PC-9 (cell line): ENCODE measurements around the gene VAC14. TPM values are rescaled to one million over a fixed set of nuclear protein-coding genes. Genes with fewer than 3 reads are reported as not detected.

ENCODE experiments used
- BruUV-seq: library from RNA; stranded (reverse); fragments of 400-500 nt; replicated peaks from 2 replicates; lab custom pipeline; 2021; lab: Mats Ljungman, UMichigan
- CTCF ChIA-PET: fragments of 300-600 bp; sonication (Branson Sonifier 250); formaldehyde crosslinking; loops from one replicate; lab custom pipeline; 2022; ENCODE audit warnings: antibody characterized with exemption; lab: Charles Lee
- POLR2A ChIA-PET: fragments of 300-600 bp; sonication (Branson Sonifier 250); formaldehyde crosslinking; loops from one replicate; lab custom pipeline; 2022; ENCODE audit warnings: antibody characterized with exemption; ENCODE audit not compliant: unreplicated experiment; lab: Charles Lee
- DNase-seq, 2 experiments: peaks; one replicate each; pipeline versions ENCODE4 v3.0.0 to v3.0.0-alpha.2; 2015 to 2022; ENCODE audit warnings: mixed read lengths in 1 of 2
- H2AFZ ChIP-seq: fragments of 200-600 bp; sonication (generic); 2 replicates; pipeline ENCODE4 v1.8.1; 2017; ENCODE audit warnings: antibody characterized with exemption
- H3F3A ChIP-seq: fragments of 200-600 bp; sonication (generic); 2 replicates; pipeline ENCODE4 v1.8.1; 2017; ENCODE audit warnings: antibody characterized with exemption, mild to moderate bottlenecking, low read depth; ENCODE audit not compliant: insufficient read depth
- H3K27ac ChIP-seq: fragments of 200-600 bp; sonication (generic); 2 replicates; pipeline ENCODE4 v1.6.1; 2016; ENCODE audit warnings: mixed run types
- H3K27me3 ChIP-seq: fragments of 200-600 bp; sonication (generic); 2 replicates; pipeline ENCODE4 v1.6.1; 2016; ENCODE audit warnings: low read depth, mixed run types; ENCODE audit not compliant: insufficient read depth
- H3K36me3 ChIP-seq: fragments of 200-600 bp; sonication (generic); 2 replicates; pipeline ENCODE4 v1.6.1; 2016; ENCODE audit warnings: low read depth, mixed run types
- H3K4me1 ChIP-seq: fragments of 200-600 bp; sonication (generic); replicated peaks from 2 replicates; pipeline ENCODE4 v1.6.1; 2016; ENCODE audit warnings: mixed run types; ENCODE audit not compliant: insufficient read depth
- H3K4me2 ChIP-seq: fragments of 200-600 bp; sonication (generic); 2 replicates; pipeline ENCODE4 v1.6.1; 2017; ENCODE audit warnings: mixed run types
- H3K4me3 ChIP-seq: fragments of 200-600 bp; sonication (generic); 2 replicates; pipeline ENCODE4 v1.6.1; 2016; ENCODE audit warnings: mixed run types
- H3K79me2 ChIP-seq: fragments of 200-600 bp; sonication (generic); 2 replicates; pipeline ENCODE4 v1.6.1; 2017; ENCODE audit warnings: low read depth, mixed run types
- H3K9me2 ChIP-seq: fragments of 200-600 bp; sonication (generic); 2 replicates; pipeline ENCODE4 v1.8.1; 2017; ENCODE audit warnings: mild to moderate bottlenecking; ENCODE audit not compliant: insufficient read depth
- H3K9me3 ChIP-seq: fragments of 200-600 bp; sonication (generic); 2 replicates; pipeline ENCODE4 v1.8.1; 2016; ENCODE audit warnings: low read depth; ENCODE audit not compliant: insufficient read depth
- H4K20me1 ChIP-seq: fragments of 200-600 bp; sonication (generic); 2 replicates; pipeline ENCODE4 v1.8.1; 2017; ENCODE audit not compliant: insufficient read depth
- EZH2 ChIP-seq: fragments of 200-600 bp; sonication (generic); IDR thresholded peaks from 2 replicates; pipeline ENCODE4 v1.8.0; 2017; ENCODE audit warnings: antibody characterized with exemption, low read depth
- intact Hi-C: fragments of 100-400 bp; cut with micrococcal nuclease; formaldehyde crosslinking; loops from one replicate; pipeline ENCODE4 v1.10.0; 2022; ENCODE audit not compliant: unreplicated experiment
- total RNA-seq: library from RNA; stranded (reverse); gene quantifications from 2 replicates; pipeline ENCODE4 v1.2.3, GENCODE V29; 2021
- TF ChIP-seq, protein P1 (sequence below): fragments of 200-600 bp; sonication (generic); conservative IDR thresholded peaks from 2 replicates; pipeline ENCODE4 v1.6.1; 2017; ENCODE audit warnings: mixed run types, antibody characterized with exemption, mild to moderate bottlenecking, moderate library complexity

The VAC14 gene
- total RNA-seq, 1 experiment from 2014 or later = 46.8 TPM

DNA sequence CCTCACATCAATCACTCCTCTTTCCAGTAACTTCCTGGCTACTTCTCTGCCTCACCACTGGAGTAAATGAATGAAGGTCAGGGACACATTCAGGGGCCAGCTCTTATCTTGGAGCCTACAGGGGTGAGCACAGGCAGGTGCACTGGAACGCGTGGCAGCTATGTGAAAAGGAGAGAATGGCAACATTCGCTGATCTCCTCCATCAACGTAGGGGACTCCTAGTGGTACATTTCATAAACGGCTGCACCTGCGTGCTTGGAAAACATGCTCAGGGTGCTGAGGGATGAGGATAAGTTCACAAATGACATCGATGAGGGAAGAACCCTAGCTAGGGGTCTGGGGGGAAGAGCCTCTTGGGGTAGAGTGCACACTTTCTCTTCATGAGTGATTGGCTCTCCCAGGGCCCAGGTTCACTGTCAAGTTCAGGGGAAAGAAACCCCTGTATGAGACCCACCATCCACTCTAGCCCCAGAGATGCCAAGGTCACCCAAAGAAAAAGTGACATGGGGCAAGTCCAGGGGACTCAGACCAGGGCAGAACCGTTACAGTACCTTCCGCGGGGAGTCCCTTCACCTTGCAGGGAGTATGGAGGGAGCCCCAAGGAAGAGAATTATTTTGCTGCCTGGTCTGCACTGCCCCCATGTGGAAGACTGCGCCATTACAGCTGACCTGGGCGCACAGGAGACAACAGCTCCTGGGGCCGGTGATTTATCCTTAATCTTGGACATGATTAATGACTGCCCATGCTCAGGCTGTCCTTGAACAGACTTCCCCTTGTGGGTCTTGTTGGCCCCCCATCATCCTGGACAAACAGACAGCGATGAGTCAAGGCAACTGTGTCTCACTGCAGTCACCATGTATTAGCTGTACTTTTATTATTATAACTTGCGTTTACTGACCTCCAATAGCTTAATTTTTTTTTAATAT lies 30.1 kb downstream of the VAC14 start:
- Histone ChIP-seq H3K79me2 (no peaks in the 10 kb centered on the region), H3K4me3 (no peak overlapping the region), H3K4me1 (peaks cover 25% of the 10 kb centered on the region), H3K4me2 (no peak overlapping the region), H3F3A (peaks cover 38% of the 10 kb centered on the region), H3K9me2 (no peaks in the 10 kb centered on the region), H3K36me3 (peaks cover 15% of the 10 kb centered on the region; the same call in 1 of the 2 replicates), H2AFZ (no peak overlapping the region), H4K20me1 (no peaks in the 10 kb centered on the region), H3K27me3 (no peaks in the 10 kb centered on the region), H3K9me3 (no peaks in the 10 kb centered on the region), H3K27ac (no peak overlapping the region)
- intact Hi-C loops = loop anchor here (1.0 to 10.0 kb wide), 3 partner anchors 74 to 206 kb away; no protein-coding TSS in a partner anchor
- TF ChIP-seq, protein P1, sequence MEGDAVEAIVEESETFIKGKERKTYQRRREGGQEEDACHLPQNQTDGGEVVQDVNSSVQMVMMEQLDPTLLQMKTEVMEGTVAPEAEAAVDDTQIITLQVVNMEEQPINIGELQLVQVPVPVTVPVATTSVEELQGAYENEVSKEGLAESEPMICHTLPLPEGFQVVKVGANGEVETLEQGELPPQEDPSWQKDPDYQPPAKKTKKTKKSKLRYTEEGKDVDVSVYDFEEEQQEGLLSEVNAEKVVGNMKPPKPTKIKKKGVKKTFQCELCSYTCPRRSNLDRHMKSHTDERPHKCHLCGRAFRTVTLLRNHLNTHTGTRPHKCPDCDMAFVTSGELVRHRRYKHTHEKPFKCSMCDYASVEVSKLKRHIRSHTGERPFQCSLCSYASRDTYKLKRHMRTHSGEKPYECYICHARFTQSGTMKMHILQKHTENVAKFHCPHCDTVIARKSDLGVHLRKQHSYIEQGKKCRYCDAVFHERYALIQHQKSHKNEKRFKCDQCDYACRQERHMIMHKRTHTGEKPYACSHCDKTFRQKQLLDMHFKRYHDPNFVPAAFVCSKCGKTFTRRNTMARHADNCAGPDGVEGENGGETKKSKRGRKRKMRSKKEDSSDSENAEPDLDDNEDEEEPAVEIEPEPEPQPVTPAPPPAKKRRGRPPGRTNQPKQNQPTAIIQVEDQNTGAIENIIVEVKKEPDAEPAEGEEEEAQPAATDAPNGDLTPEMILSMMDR = peak; percentile 98
- TF ChIP-seq EZH2 = no peak
- ChIA-PET POLR2A (interaction anchor here (0.6 to 1.0 kb wide), 4 partner anchors 81 to 414 kb away, joined by 4 to 16 read pairs (median 10); no protein-coding TSS in a partner anchor), CTCF (interaction anchor here (0.5 to 1.5 kb wide), 11 partner anchors 18 to 393 kb away, joined by 4 to 7 read pairs (median 4); no protein-coding TSS in a partner anchor)
- DNase-seq = peak; percentile 67 to 76
- no TSS peak for BruUV-seq

DNA sequence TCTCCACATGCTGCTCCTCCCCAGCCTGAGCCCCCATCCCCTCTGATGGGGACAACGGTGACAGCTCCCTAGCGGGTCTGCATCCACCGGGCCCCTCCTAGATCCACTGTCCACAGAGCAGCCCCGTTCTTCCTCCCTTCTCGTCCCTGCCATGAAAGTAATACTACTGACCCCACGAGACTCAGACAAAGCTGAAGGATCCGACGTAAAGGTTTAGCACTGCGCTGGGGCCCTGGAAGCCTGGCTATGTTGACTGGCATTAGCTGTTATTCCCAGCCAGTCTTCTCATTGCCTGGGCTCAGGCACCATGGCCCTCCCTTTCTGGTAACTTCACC lies 30.7 kb downstream of the VAC14 start:
- DNase-seq = no peak
- Histone ChIP-seq H3K79me2 (no peaks in the 10 kb centered on the region), H4K20me1 (no peaks in the 10 kb centered on the region), H3K4me3 (no peak overlapping the region), H3F3A (peaks cover 38% of the 10 kb centered on the region), H3K27ac (no peak overlapping the region), H3K36me3 (peaks cover 15% of the 10 kb centered on the region; the same call in 1 of the 2 replicates), H2AFZ (no peak overlapping the region), H3K9me2 (no peaks in the 10 kb centered on the region), H3K4me1 (peaks cover 25% of the 10 kb centered on the region), H3K27me3 (no peaks in the 10 kb centered on the region), H3K4me2 (no peak overlapping the region), H3K9me3 (no peaks in the 10 kb centered on the region)
- intact Hi-C loops = loop anchor here (2.0 to 10.0 kb wide), 2 partner anchors 115 to 205 kb away; no protein-coding TSS in a partner anchor
- BruUV-seq = no TSS peak
- CTCF ChIA-PET = interaction anchor here (0.5 to 1.5 kb wide), 3 partner anchors 20 to 181 kb away, joined by 4 to 7 read pairs (median 4); no protein-coding TSS in a partner anchor
- TF ChIP-seq, protein P1 = no peak
- no peak for TF ChIP-seq EZH2
- POLR2A ChIA-PET = no interaction called here

DNA sequence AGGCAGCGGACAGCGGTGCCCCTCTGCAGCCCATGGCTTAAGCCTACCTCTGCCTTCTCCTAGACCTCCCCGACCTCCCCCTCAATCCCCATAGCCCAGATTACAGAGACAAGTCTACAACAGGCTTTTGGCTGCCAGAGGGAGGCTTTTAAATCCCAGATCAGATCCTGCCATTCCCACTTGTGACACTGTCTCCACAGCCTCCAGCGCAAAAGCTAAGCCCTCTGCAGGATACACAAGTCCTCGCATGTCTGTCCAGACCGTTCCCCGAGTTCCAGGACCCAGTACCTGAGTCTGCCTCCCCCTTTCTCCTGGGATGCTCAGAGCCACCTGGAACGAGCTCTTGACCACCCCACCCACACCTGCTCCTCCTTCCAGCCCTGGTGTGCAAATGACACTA lies 31.2 kb downstream of the VAC14 start:
- Histone ChIP-seq H3F3A (peaks cover 38% of the 10 kb centered on the region), H3K36me3 (peaks cover 15% of the 10 kb centered on the region; the same call in 1 of the 2 replicates), H3K27ac (no peak overlapping the region), H3K4me3 (no peak overlapping the region), H2AFZ (no peak overlapping the region), H3K4me2 (no peak overlapping the region), H3K9me3 (no peaks in the 10 kb centered on the region), H3K9me2 (no peaks in the 10 kb centered on the region), H3K4me1 (peaks cover 25% of the 10 kb centered on the region), H4K20me1 (no peaks in the 10 kb centered on the region), H3K79me2 (no peaks in the 10 kb centered on the region), H3K27me3 (no peaks in the 10 kb centered on the region)
- ChIA-PET CTCF (no interaction called here), POLR2A (no interaction called here)
- no TSS peak for BruUV-seq
- no peak for DNase-seq
- TF ChIP-seq, protein P1 = no peak
- TF ChIP-seq EZH2 = no peak
- intact Hi-C loops = loop anchor here (2.0 to 10.0 kb wide), 2 partner anchors 115 to 205 kb away; no protein-coding TSS in a partner anchor
